ENCODE measurements around the gene SORCS2. TPM values are rescaled to one million over a fixed set of nuclear protein-coding genes. Genes with fewer than 3 reads are reported as not detected.

The SORCS2 gene
- total and polyA plus RNA-seq, 2 of the 4 experiments (the other 2 are of a cell fraction), result 0.36 to 0.62 TPM

GRCh38 chr4:7341491-7342222 lies 149.3 kb downstream of the SORCS2 start:
- CTCF ChIA-PET, result no interaction called here
- H2AFZ ChIP-seq (replicated peaks; ENCODE audit: low read length, poor library complexity), result no peak overlapping the region
- no peaks in the 10 kb centered on the region for H3K36me3 ChIP-seq (ENCODE audit: control insufficient read depth, insufficient read depth, low read length)
- intact Hi-C loops (cut with micrococcal nuclease), result no loop called here
- ATAC-seq (ENCODE audit: low read depth) (no peak), DNase-seq (peak; percentile 67)
- no peak overlapping the region for H3K4me2 ChIP-seq (ENCODE audit: low read depth, low read length)
- in situ Hi-C loops (cut with MboI; ENCODE audit: low sequenced_read_pairs), result no loop called here
- no peak overlapping the region for H3K56ac ChIP-seq (ENCODE audit: extremely low read depth, insufficient read depth, low read length)
- no peak overlapping the region for H2BK20ac ChIP-seq (ENCODE audit: low read depth, low read length)
- WGBS, 2 experiments (ENCODE audit: extremely low coverage in 2 of 2, insufficient read length in 1 of 2), result 20% methylated on average over 1 of the region's 6 CpGs; no CpG with 5 or more reads in 1 of the 2 experiments
- no peak overlapping the region for H2BK5ac ChIP-seq (ENCODE audit: low read depth, low read length, poor library complexity, severe bottlenecking)
- H3K9ac ChIP-seq (ENCODE audit: low read depth, low read length), result no peak overlapping the region
- H3K9me1 ChIP-seq (ENCODE audit: insufficient read depth, low read length), result no peaks in the 10 kb centered on the region
- H4K91ac ChIP-seq (ENCODE audit: insufficient read depth, low read depth, low read length), result no peak overlapping the region
- no peaks in the 10 kb centered on the region for H3K4me1 ChIP-seq (ENCODE audit: control insufficient read depth, insufficient read depth, low read length)
- H3K23ac ChIP-seq (ENCODE audit: low read depth, low read length), result no peak overlapping the region
- H3K14ac ChIP-seq (replicated peaks; ENCODE audit: low read depth, low read length), result no peak overlapping the region
- H3K79me1 ChIP-seq (ENCODE audit: low read depth in 1 of 2, low read length in 2 of 2), result no peaks in the 10 kb centered on the region
- no TSS peak for BruUV-seq (replicated peaks)
- H3K27ac ChIP-seq (ENCODE audit: insufficient read depth, low read length), result no peak overlapping the region
- H2BK15ac ChIP-seq (ENCODE audit: low read depth, low read length), result no peak overlapping the region
- peaks cover 8% of the 10 kb centered on the region; the same call in 1 of the 2 replicates for H3K9me3 ChIP-seq (ENCODE audit: control insufficient read depth, insufficient read depth, low read length)
- dilution Hi-C loops (cut with HindIII; ENCODE audit: low sequenced_read_pairs, unreplicated experiment), result no loop called here
- H3K18ac ChIP-seq (ENCODE audit: low read depth, low read length), result no peak overlapping the region
- H2BK120ac ChIP-seq (ENCODE audit: low read depth, low read length), result no peak overlapping the region
- H3K4me3 ChIP-seq (ENCODE audit: insufficient read depth, low read depth, low read length), result no peak overlapping the region
- H3K4ac ChIP-seq (ENCODE audit: low read depth, low read length), result no peak overlapping the region
- POLR2A ChIA-PET (ENCODE audit: unreplicated experiment), result no interaction called here
- no peak for TF ChIP-seq BHLHE40 (IDR thresholded peaks at IDR 0.05; ENCODE audit: low read depth, low read length)
- no peak; the same call in 1 of the 2 replicates for TF ChIP-seq USF2 (IDR thresholded peaks at IDR 0.05; ENCODE audit: low read depth, low read length)
- TF ChIP-seq RAD21 (IDR thresholded peaks at IDR 0.05; ENCODE audit: low read length), result no peak
- no peak for TF ChIP-seq MAFK (IDR thresholded peaks at IDR 0.05; ENCODE audit: low read depth, low read length)
- no peak for TF ChIP-seq SMC3 (IDR thresholded peaks at IDR 0.05; ENCODE audit: low read depth, low read length)
- no peak for TF ChIP-seq NFE2L2 (IDR thresholded peaks at IDR 0.05; ENCODE audit: low read depth, low read length)
- TF ChIP-seq RCOR1 (IDR thresholded peaks at IDR 0.05; ENCODE audit: insufficient replicate concordance, low read length), result no peak
- TF ChIP-seq CHD1 (IDR thresholded peaks at IDR 0.05; ENCODE audit: low read depth, low read length), result no peak
- TF ChIP-seq CTCF (conservative IDR thresholded peaks at IDR 0.05; ENCODE audit: low read depth, low read length), result no peak
- TF ChIP-seq, protein P1, sequence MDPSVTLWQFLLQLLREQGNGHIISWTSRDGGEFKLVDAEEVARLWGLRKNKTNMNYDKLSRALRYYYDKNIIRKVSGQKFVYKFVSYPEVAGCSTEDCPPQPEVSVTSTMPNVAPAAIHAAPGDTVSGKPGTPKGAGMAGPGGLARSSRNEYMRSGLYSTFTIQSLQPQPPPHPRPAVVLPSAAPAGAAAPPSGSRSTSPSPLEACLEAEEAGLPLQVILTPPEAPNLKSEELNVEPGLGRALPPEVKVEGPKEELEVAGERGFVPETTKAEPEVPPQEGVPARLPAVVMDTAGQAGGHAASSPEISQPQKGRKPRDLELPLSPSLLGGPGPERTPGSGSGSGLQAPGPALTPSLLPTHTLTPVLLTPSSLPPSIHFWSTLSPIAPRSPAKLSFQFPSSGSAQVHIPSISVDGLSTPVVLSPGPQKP (IDR thresholded peaks at IDR 0.05; ENCODE audit: borderline replicate concordance, low read depth, low read length), result no peak
- no peak for TF ChIP-seq MAZ (IDR thresholded peaks at IDR 0.05; ENCODE audit: borderline replicate concordance, low read depth, low read length)
- TF ChIP-seq FOS (IDR thresholded peaks at IDR 0.05; ENCODE audit: low read depth, low read length), result no peak
- no peak for TF ChIP-seq CEBPB (IDR thresholded peaks at IDR 0.05; ENCODE audit: low read depth, low read length)
- TF ChIP-seq MXI1 (IDR thresholded peaks at IDR 0.05; ENCODE audit: borderline replicate concordance, low read depth, low read length), result no peak
- TF ChIP-seq POLR2A (IDR thresholded peaks at IDR 0.05; ENCODE audit: low read depth, low read length), result no peak
- no peak for TF ChIP-seq RFX5 (IDR thresholded peaks at IDR 0.05; ENCODE audit: low read depth, low read length)
- peaks cover 13% of the 10 kb centered on the region for H3K27me3 ChIP-seq (ENCODE audit: control insufficient read depth, insufficient read depth, low read length)
- H4K8ac ChIP-seq (ENCODE audit: low read depth in 2 of 2, low read length in 2 of 2), result no peak overlapping the region
- no peak overlapping the region for H4K5ac ChIP-seq (ENCODE audit: low read depth, low read length)
- no peak overlapping the region for H2AK5ac ChIP-seq (ENCODE audit: low read depth, low read length)
- no peaks in the 10 kb centered on the region for H4K20me1 ChIP-seq (ENCODE audit: insufficient read depth, low read length)
- H2AK9ac ChIP-seq (replicated peaks; ENCODE audit: low read depth, low read length, poor library complexity), result no peak overlapping the region
